Esophagus squamous epithelium (tissue), 4 donors: ENCODE results near the gene LIM2.

Experiments
- POLR2A ChIP-seq, 4 donors: fragments of 450-650 bp; IDR thresholded peaks; one replicate each; pipeline ENCODE4 v1.6.1; 2017; ENCODE audit warnings: antibody characterized with exemption in 4 of 4, mild to moderate bottlenecking in 4 of 4, moderate library complexity in 3 of 4
- TF ChIP-seq, protein P1 (sequence below), 6 experiments: fragments of 450-650 bp in 4 of 6; fragments of 200-600 bp in 2 of 6; sonication (generic) in 2 of 6; IDR thresholded peaks; one replicate each; pipeline ENCODE4 v1.5.1; 2016 to 2019; ENCODE audit warnings: antibody characterized with exemption in 6 of 6, mild to moderate bottlenecking in 4 of 6, moderate library complexity in 4 of 6

DNA sequence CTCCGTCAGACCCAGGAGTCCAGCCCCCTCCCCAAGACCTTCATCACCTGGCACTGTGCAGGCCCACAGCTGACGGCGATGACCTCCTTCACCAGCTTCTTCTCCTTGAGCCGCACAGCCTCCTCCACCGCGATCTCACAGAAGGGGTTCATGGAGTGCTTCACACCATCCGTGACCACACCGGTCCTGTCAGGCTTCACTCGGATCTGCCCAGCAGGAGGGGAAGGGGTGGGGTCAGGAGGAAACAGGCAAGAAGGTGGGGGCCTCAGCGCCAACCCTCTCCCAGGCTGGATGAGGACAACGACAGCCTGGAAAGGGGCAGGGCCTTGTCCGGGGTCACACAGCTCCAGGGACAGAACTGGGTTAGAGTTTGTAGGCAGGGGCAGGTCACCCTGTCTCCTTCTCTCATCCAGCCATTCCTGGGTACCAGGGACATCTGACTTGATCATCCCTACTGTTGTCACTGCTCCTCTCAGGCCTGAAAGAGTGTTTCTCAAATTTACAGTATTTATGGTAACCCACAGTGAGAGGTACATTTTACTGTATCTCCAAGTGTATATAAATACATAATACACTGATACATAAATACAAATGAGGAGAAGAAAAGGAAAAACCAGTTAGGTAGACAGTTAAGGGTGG is 33.6 kb downstream of the LIM2 start:
- TF ChIP-seq, protein P1, sequence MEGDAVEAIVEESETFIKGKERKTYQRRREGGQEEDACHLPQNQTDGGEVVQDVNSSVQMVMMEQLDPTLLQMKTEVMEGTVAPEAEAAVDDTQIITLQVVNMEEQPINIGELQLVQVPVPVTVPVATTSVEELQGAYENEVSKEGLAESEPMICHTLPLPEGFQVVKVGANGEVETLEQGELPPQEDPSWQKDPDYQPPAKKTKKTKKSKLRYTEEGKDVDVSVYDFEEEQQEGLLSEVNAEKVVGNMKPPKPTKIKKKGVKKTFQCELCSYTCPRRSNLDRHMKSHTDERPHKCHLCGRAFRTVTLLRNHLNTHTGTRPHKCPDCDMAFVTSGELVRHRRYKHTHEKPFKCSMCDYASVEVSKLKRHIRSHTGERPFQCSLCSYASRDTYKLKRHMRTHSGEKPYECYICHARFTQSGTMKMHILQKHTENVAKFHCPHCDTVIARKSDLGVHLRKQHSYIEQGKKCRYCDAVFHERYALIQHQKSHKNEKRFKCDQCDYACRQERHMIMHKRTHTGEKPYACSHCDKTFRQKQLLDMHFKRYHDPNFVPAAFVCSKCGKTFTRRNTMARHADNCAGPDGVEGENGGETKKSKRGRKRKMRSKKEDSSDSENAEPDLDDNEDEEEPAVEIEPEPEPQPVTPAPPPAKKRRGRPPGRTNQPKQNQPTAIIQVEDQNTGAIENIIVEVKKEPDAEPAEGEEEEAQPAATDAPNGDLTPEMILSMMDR (IDR thresholded peaks at IDR 0.05) = no peak
- TF ChIP-seq POLR2A (IDR thresholded peaks at IDR 0.05) = no peak
